Measurements from ENCODE around the gene SLIT3.

GRCh38 chr5:168876419-168876818 lies 424.5 kb downstream of the SLIT3 start:
- TF ChIP-seq POLR2A (IDR thresholded peaks at IDR 0.05; ENCODE audit: low read depth, low read length), result no peak
- TF ChIP-seq POLR2AphosphoS5 (IDR thresholded peaks at IDR 0.05; ENCODE audit: low read depth, low read length), result no peak

All from GM12891 (cell line).